H1 (cell line): ENCODE measurements around the gene TPSD1. TPM values are rescaled to one million over a fixed set of nuclear protein-coding genes. Genes with fewer than 3 reads are reported as not detected.

Source experiments
- CTCF ChIA-PET: fragments of 300-600 bp; sonication (Branson Sonifier 250); formaldehyde crosslinking; loops from one replicate; lab custom pipeline; 2021; ENCODE audit not compliant: partially characterized antibody; lab: Charles Lee
- POLR2A ChIA-PET: fragments of 300-600 bp; sonication (Branson Sonifier 250); formaldehyde crosslinking; loops from one replicate; lab custom pipeline; 2021; ENCODE audit warnings: inconsistent platforms; ENCODE audit not compliant: partially characterized antibody; lab: Charles Lee
- DNase-seq, 2 experiments: peaks; one replicate each; pipeline versions ENCODE4 v3.0.0 to v3.0.0-alpha.2; 2010 to 2022; ENCODE audit warnings: low spot score in 2 of 2, low read depth in 1 of 2, mixed read lengths in 1 of 2
- FAIRE-seq: peaks from 2 replicates; lab custom pipeline; 2011; peaks lifted over from hg19 to GRCh38; lab: Jason Lieb, UNC
- H2AFZ ChIP-seq: 2 replicates; pipeline ENCODE4 v1.8.1; 2012; ENCODE audit warnings: low read length, inconsistent platforms
- H2AK5ac ChIP-seq: 2 replicates; pipeline ENCODE4 v1.6.1; 2013; ENCODE audit warnings: low read depth, low read length
- H2BK120ac ChIP-seq: replicated peaks from 2 replicates; pipeline ENCODE3; 2013; ENCODE audit warnings: low read depth, low read length, inconsistent platforms
- H2BK12ac ChIP-seq: 2 replicates; pipeline ENCODE4 v1.6.1; 2013; ENCODE audit warnings: low read depth, low read length
- H2BK15ac ChIP-seq: 2 replicates; pipeline ENCODE4 v1.6.1; 2013; ENCODE audit warnings: low read length
- H2BK20ac ChIP-seq: 2 replicates; pipeline ENCODE4 v1.6.1; 2013; ENCODE audit warnings: low read length
- H2BK5ac ChIP-seq: 2 replicates; pipeline ENCODE4 v1.6.1; 2013; ENCODE audit warnings: low read depth, low read length
- H3K14ac ChIP-seq: 2 replicates; pipeline ENCODE4 v1.6.1; 2013; ENCODE audit warnings: inconsistent platforms; ENCODE audit not compliant: insufficient read length
- H3K18ac ChIP-seq: 2 replicates; pipeline ENCODE4 v1.6.1; 2013; ENCODE audit warnings: low read length; ENCODE audit errors: extremely low read depth
- H3K23ac ChIP-seq: 2 replicates; pipeline ENCODE4 v1.6.1; 2013; ENCODE audit warnings: inconsistent platforms; ENCODE audit not compliant: insufficient read length
- H3K23me2 ChIP-seq: 2 replicates; pipeline ENCODE4 v1.6.1; 2013; ENCODE audit warnings: low read depth, low read length
- H3K27ac ChIP-seq: 2 replicates; pipeline ENCODE4 v1.6.1; 2011; ENCODE audit warnings: low read depth, low read length, inconsistent platforms
- H3K27me3 ChIP-seq, 4 experiments: replicated peaks in 1 of 4; 1 replicate in 1 of 4; 2 replicates in 3 of 4; pipeline versions ENCODE4 v1.6.1 to v1.8.1; 2011 to 2013; ENCODE audit warnings: low read length in 3 of 4, mild to moderate bottlenecking in 3 of 4, inconsistent platforms in 2 of 4, mixed read lengths in 2 of 4, moderate library complexity in 1 of 4; ENCODE audit not compliant: control insufficient read depth in 3 of 4, insufficient read depth in 3 of 4; ENCODE audit errors: extremely low read depth in 1 of 4
- H3K36me3 ChIP-seq, 4 experiments: 2 replicates each; pipeline versions ENCODE4 v1.6.1 to v1.8.1; 2011 to 2013; ENCODE audit warnings: mild to moderate bottlenecking in 4 of 4, low read length in 3 of 4, moderate library complexity in 2 of 4, control low read depth in 1 of 4, inconsistent platforms in 1 of 4; ENCODE audit not compliant: insufficient read depth in 4 of 4, control insufficient read depth in 2 of 4
- H3K4ac ChIP-seq: replicated peaks from 2 replicates; pipeline ENCODE3; 2013; ENCODE audit warnings: low read length, low read depth, mixed read lengths, inconsistent platforms; ENCODE audit not compliant: insufficient read length
- H3K4me1 ChIP-seq, 4 experiments: replicated peaks in 1 of 4; 1 replicate in 1 of 4; 2 replicates in 3 of 4; pipeline versions ENCODE4 v1.6.1 to v1.8.1; 2011 to 2013; ENCODE audit warnings: low read length in 3 of 4, inconsistent platforms in 2 of 4, mixed read lengths in 1 of 4; ENCODE audit not compliant: insufficient read depth in 4 of 4, control insufficient read depth in 3 of 4
- H3K4me2 ChIP-seq, 2 experiments: 2 replicates each; pipeline versions ENCODE4 v1.6.1 to v1.8.1; 2011 to 2013; ENCODE audit warnings: low read depth in 2 of 2, low read length in 2 of 2, control low read depth in 1 of 2, inconsistent platforms in 1 of 2, mild to moderate bottlenecking in 1 of 2; ENCODE audit not compliant: insufficient read depth in 1 of 2
- H3K4me3 ChIP-seq, 4 experiments: fragments of 200-600, 300-600 bp in 1 of 4; sonication (generic), shearing (Covaris generic), sonication (Bioruptor Twin) in 1 of 4; 2 replicates each; pipeline versions ENCODE4 v1.5.1 to v1.8.1; 2011 to 2016; ENCODE audit warnings: low read length in 4 of 4, low read depth in 3 of 4, control low read depth in 2 of 4, inconsistent platforms in 2 of 4, mild to moderate bottlenecking in 2 of 4, mixed read lengths in 1 of 4, moderate library complexity in 1 of 4; ENCODE audit not compliant: insufficient read depth in 2 of 4; ENCODE audit errors: extremely low read depth in 1 of 4
- H3K56ac ChIP-seq: replicated peaks from 2 replicates; pipeline ENCODE3; 2013; ENCODE audit warnings: low read depth, mild to moderate bottlenecking, mixed read lengths, low read length, inconsistent platforms; ENCODE audit not compliant: insufficient read length
- H3K79me1 ChIP-seq: 2 replicates; pipeline ENCODE4 v1.6.1; 2013; ENCODE audit warnings: low read depth, low read length, control low read depth
- H3K79me2 ChIP-seq, 2 experiments: 2 replicates each; pipeline versions ENCODE4 v1.6.1 to v1.8.1; 2012 to 2013; ENCODE audit warnings: low read length in 2 of 2, mild to moderate bottlenecking in 2 of 2, inconsistent platforms in 1 of 2; ENCODE audit not compliant: insufficient read depth in 2 of 2, control insufficient read depth in 1 of 2
- H3K9ac ChIP-seq, 4 experiments: replicated peaks in 1 of 4; 1 replicate in 1 of 4; 2 replicates in 3 of 4; pipeline versions ENCODE4 v1.6.1 to v1.8.1; 2011 to 2013; ENCODE audit warnings: low read depth in 3 of 4, low read length in 3 of 4, control low read depth in 2 of 4, mild to moderate bottlenecking in 2 of 4, moderate library complexity in 2 of 4, inconsistent platforms in 1 of 4; ENCODE audit errors: extremely low read depth in 1 of 4
- H3K9me3 ChIP-seq, 2 experiments: 2 replicates each; pipeline versions ENCODE4 v1.6.1 to v1.8.1; 2012 to 2013; ENCODE audit warnings: mild to moderate bottlenecking in 2 of 2, moderate library complexity in 2 of 2, control low read depth in 1 of 2, inconsistent platforms in 1 of 2, low read depth in 1 of 2, low read length in 1 of 2, mixed read lengths in 1 of 2; ENCODE audit not compliant: insufficient read depth in 2 of 2
- H4K20me1 ChIP-seq, 2 experiments: replicated peaks in 1 of 2; 2 replicates each; pipeline versions ENCODE3 to v1.8.1; 2011 to 2013; ENCODE audit warnings: inconsistent platforms in 2 of 2, low read length in 2 of 2, mild to moderate bottlenecking in 1 of 2; ENCODE audit not compliant: insufficient read depth in 2 of 2, control insufficient read depth in 1 of 2
- H4K5ac ChIP-seq: 2 replicates; pipeline ENCODE4 v1.6.1; 2013; ENCODE audit warnings: low read length, low read depth, mixed read lengths, inconsistent platforms; ENCODE audit not compliant: insufficient read length
- H4K8ac ChIP-seq: 2 replicates; pipeline ENCODE4 v1.8.0; 2013; ENCODE audit warnings: mild to moderate bottlenecking, moderate library complexity, low read length, inconsistent platforms; ENCODE audit not compliant: insufficient read depth; ENCODE audit errors: extremely low read depth
- H4K91ac ChIP-seq: replicated peaks from 2 replicates; pipeline ENCODE3; 2013; ENCODE audit warnings: low read length, mixed read lengths, inconsistent platforms; ENCODE audit not compliant: insufficient read length
- CHD1 ChIP-seq: IDR thresholded peaks from 2 replicates; pipeline ENCODE4 v1.6.1; 2012; ENCODE audit warnings: low read depth, low read length, improper control_type of control experiment
- SP1 ChIP-seq: IDR thresholded peaks from 2 replicates; pipeline ENCODE4 v1.6.1; 2011; ENCODE audit warnings: low read depth, low read length
- WGBS, 2 experiments: shearing (Covaris generic) in 1 of 2; methylation state at CpG; one replicate each; pipeline versions ENCODE4 v1.1.6 to v1.1.7; 2013 to 2015; ENCODE audit warnings: low lambda C conversion rate in 2 of 2, mixed read lengths in 2 of 2, inconsistent platforms in 1 of 2, low coverage in 1 of 2, missing lambda C conversion rate in 1 of 2; ENCODE audit not compliant: insufficient replicate concordance in 2 of 2, insufficient coverage in 1 of 2, insufficient read length in 1 of 2; ENCODE audit errors: extremely low coverage in 1 of 2, missing lambda C conversion rate in 1 of 2; 5-methylcytosine and 5-hydroxymethylcytosine counted together
- polyA plus RNA-seq, 7 experiments: library from polyadenylated mRNA; depleted of rRNA in 3 of 7; stranded (reverse) in 5 of 7; unstranded in 2 of 7; fragments of >200 nt in 5 of 7; fragments of 200-250 nt in 2 of 7; gene quantifications; 1 replicate in 5 of 7; 2 replicates in 1 of 7; 4 replicates in 1 of 7; pipeline versions ENCODE4 v1.2.1 to v1.2.3, GENCODE V29; 2011 to 2013; ENCODE audit warnings: missing spikeins in 2 of 7, mixed read lengths in 2 of 7
- total RNA-seq: library from RNA; stranded (reverse); fragmentation: NEBNext Ultra II Directional; extraction: Animal tissue kit (Norgen Biotek cat#: 25700); gene quantifications from 2 replicates; pipeline ENCODE4 v1.2.1, GENCODE V29; 2021

The TPSD1 gene
- total and polyA plus RNA-seq, 2 of the 8 experiments (the other 6 are each of a cell fraction or from before 2014, with no cell fraction given), result 0.26 TPM; not detected in 1

- no peak overlapping the region for H3K23ac ChIP-seq
- no peaks in the 10 kb centered on the region for H3K23me2 ChIP-seq
- H3K4me1 ChIP-seq, result no peaks in the 10 kb centered on the region
- POLR2A ChIA-PET, result no interaction called here
- CTCF ChIA-PET, result no interaction called here
- H3K56ac ChIP-seq, result no peak overlapping the region
- no peak overlapping the region for H2BK20ac ChIP-seq
- H3K14ac ChIP-seq, result no peak overlapping the region
- H3K79me1 ChIP-seq, result no peaks in the 10 kb centered on the region
- H2AK5ac ChIP-seq, result no peak overlapping the region
- H2BK15ac ChIP-seq, result no peak overlapping the region
- H4K91ac ChIP-seq, result no peak overlapping the region
- no peak overlapping the region for H2AFZ ChIP-seq
- no peak overlapping the region for H3K4me2 ChIP-seq
- peaks cover 2 to 55% (median 4%) of the 10 kb centered on the region in 4 experiments; a peak in 4 of 8 replicates for H3K36me3 ChIP-seq
- H2BK120ac ChIP-seq, result no peak overlapping the region
- peaks cover 2 to 8% of the 10 kb centered on the region in 2 experiments for H4K20me1 ChIP-seq
- DNase-seq, result no peak
- H2BK5ac ChIP-seq, result no peak overlapping the region
- no peak overlapping the region for H3K4ac ChIP-seq
- no peak overlapping the region for H3K4me3 ChIP-seq
- H4K8ac ChIP-seq, result no peak overlapping the region
- H4K5ac ChIP-seq, result no peak overlapping the region
- H3K9me3 ChIP-seq, result no peaks in the 10 kb centered on the region
- H3K9ac ChIP-seq, result no peak overlapping the region
- WGBS, 2 experiments, result 85% methylated on average over 13 of the region's 23 CpGs; no CpG with 5 or more reads in 1 of the 2 experiments
- TF ChIP-seq SP1, result no peak
- TF ChIP-seq CHD1, result no peak
- TF ChIP-seq, all 59 proteins: peak for 0
- H3K18ac ChIP-seq, result no peak overlapping the region
- H2BK12ac ChIP-seq, result no peak overlapping the region
- H3K79me2 ChIP-seq, result no peaks in the 10 kb centered on the region
- H3K27ac ChIP-seq, result no peak overlapping the region
- H3K27me3 ChIP-seq, result no peaks in the 10 kb centered on the region
- FAIRE-seq, result no peak
Measured at GRCh38 chr16:1210461-1210860, 45.4 kb upstream of the TPSD1 start.
